Neuronal stem cell (in vitro differentiated cells): ENCODE results near the gene CSF2RB.

Source experiments
- DNase-seq: peaks from one replicate; pipeline ENCODE4 v3.0.0-alpha.2; 2013; ENCODE audit warnings: low spot score
- H2AFZ ChIP-seq: one replicate; pipeline ENCODE4 v1.6.1; 2013; ENCODE audit warnings: mild to moderate bottlenecking, low read length, inconsistent platforms
- H2AK5ac ChIP-seq: 2 replicates; pipeline ENCODE4 v1.6.1; 2013; ENCODE audit warnings: low read depth, mild to moderate bottlenecking, inconsistent platforms, low read length, moderate library complexity, mixed read lengths
- H2BK120ac ChIP-seq: 2 replicates; pipeline ENCODE4 v1.6.1; 2013; ENCODE audit warnings: low read depth, mild to moderate bottlenecking, inconsistent platforms, low read length, moderate library complexity, mixed read lengths
- H2BK12ac ChIP-seq: one replicate; pipeline ENCODE4 v1.6.1; 2013; ENCODE audit warnings: low read length, inconsistent platforms
- H2BK15ac ChIP-seq: 2 replicates; pipeline ENCODE4 v1.6.1; 2013; ENCODE audit warnings: mild to moderate bottlenecking, low read length, inconsistent platforms, mixed read lengths
- H2BK5ac ChIP-seq: one replicate; pipeline ENCODE4 v1.6.1; 2013; ENCODE audit warnings: inconsistent platforms, mild to moderate bottlenecking, low read length, moderate library complexity
- H3K14ac ChIP-seq: one replicate; pipeline ENCODE4 v1.6.1; 2013; ENCODE audit warnings: low read length, inconsistent platforms
- H3K18ac ChIP-seq: 2 replicates; pipeline ENCODE4 v1.6.1; 2013; ENCODE audit warnings: low read length, inconsistent platforms
- H3K23ac ChIP-seq: 2 replicates; pipeline ENCODE4 v1.6.1; 2013; ENCODE audit warnings: low read depth, mild to moderate bottlenecking, mixed read lengths, low read length, inconsistent platforms; ENCODE audit not compliant: poor library complexity
- H3K27ac ChIP-seq: replicated peaks from 3 replicates; pipeline ENCODE4 v1.5.1; 2013; ENCODE audit warnings: low read length, inconsistent platforms
- H3K27me3 ChIP-seq, 3 experiments: 2 replicates each; pipeline ENCODE4 v1.6.1; 2013; ENCODE audit warnings: low read length in 3 of 3, mild to moderate bottlenecking in 2 of 3, inconsistent platforms in 1 of 3, low read depth in 1 of 3, mixed read lengths in 1 of 3, moderate library complexity in 1 of 3; ENCODE audit not compliant: control insufficient read depth in 3 of 3, insufficient read depth in 3 of 3
- H3K36me3 ChIP-seq, 2 donors: replicated peaks in 1 of 2; 2 replicates each; pipeline ENCODE4 v1.6.1; 2013; ENCODE audit warnings: low read length in 2 of 2; ENCODE audit not compliant: control insufficient read depth in 2 of 2, insufficient read depth in 2 of 2
- H3K4ac ChIP-seq: 2 replicates; pipeline ENCODE4 v1.6.1; 2013; ENCODE audit warnings: inconsistent platforms, mild to moderate bottlenecking, low read length, moderate library complexity
- H3K4me1 ChIP-seq, 2 donors: 1 replicate in 1 of 2; 2 replicates in 1 of 2; pipeline ENCODE4 v1.6.1; 2013; ENCODE audit warnings: low read length in 2 of 2, low read depth in 1 of 2; ENCODE audit not compliant: control insufficient read depth in 2 of 2, insufficient read depth in 1 of 2
- H3K4me2 ChIP-seq: one replicate; pipeline ENCODE4 v1.6.1; 2013; ENCODE audit warnings: mild to moderate bottlenecking, low read length, inconsistent platforms; ENCODE audit not compliant: insufficient read depth, poor library complexity, severe bottlenecking
- H3K4me3 ChIP-seq, 2 donors: 2 replicates each; pipeline ENCODE4 v1.5.1; 2013; ENCODE audit warnings: low read length in 2 of 2, mild to moderate bottlenecking in 2 of 2, inconsistent platforms in 1 of 2, moderate library complexity in 1 of 2
- H3K79me1 ChIP-seq: one replicate; pipeline ENCODE4 v1.6.1; 2013; ENCODE audit warnings: low read depth, mild to moderate bottlenecking, inconsistent platforms, low read length, moderate library complexity
- H3K9ac ChIP-seq: one replicate; pipeline ENCODE4 v1.6.1; 2013; ENCODE audit warnings: mild to moderate bottlenecking, low read depth, low read length, inconsistent platforms; ENCODE audit not compliant: poor library complexity
- H3K9me3 ChIP-seq, 2 donors: replicated peaks in 1 of 2; 2 replicates each; pipeline versions ENCODE3 to v1.6.1; 2013; ENCODE audit warnings: low read length in 2 of 2, mild to moderate bottlenecking in 2 of 2, inconsistent platforms in 1 of 2, low read depth in 1 of 2, mixed read lengths in 1 of 2, moderate library complexity in 1 of 2; ENCODE audit not compliant: control insufficient read depth in 2 of 2, insufficient read depth in 1 of 2
- H4K8ac ChIP-seq: one replicate; pipeline ENCODE4 v1.6.1; 2013; ENCODE audit warnings: low read depth, mild to moderate bottlenecking, inconsistent platforms, low read length, moderate library complexity
- H4K91ac ChIP-seq: one replicate; pipeline ENCODE4 v1.6.1; 2013; ENCODE audit warnings: low read length, low read depth, mild to moderate bottlenecking, inconsistent platforms; ENCODE audit not compliant: poor library complexity
- WGBS, 2 donors: extraction: QIAGEN DNeasy Blood & Tissue Kit; methylation state at CpG; one replicate each; pipeline ENCODE4 v1.1.7; 2013; ENCODE audit warnings: missing lambda C conversion rate in 2 of 2, mixed read lengths in 1 of 2; ENCODE audit not compliant: insufficient read length in 2 of 2, insufficient replicate concordance in 1 of 2; ENCODE audit errors: extremely low coverage in 2 of 2; 5-methylcytosine and 5-hydroxymethylcytosine counted together

Gene CSF2RB

DNA sequence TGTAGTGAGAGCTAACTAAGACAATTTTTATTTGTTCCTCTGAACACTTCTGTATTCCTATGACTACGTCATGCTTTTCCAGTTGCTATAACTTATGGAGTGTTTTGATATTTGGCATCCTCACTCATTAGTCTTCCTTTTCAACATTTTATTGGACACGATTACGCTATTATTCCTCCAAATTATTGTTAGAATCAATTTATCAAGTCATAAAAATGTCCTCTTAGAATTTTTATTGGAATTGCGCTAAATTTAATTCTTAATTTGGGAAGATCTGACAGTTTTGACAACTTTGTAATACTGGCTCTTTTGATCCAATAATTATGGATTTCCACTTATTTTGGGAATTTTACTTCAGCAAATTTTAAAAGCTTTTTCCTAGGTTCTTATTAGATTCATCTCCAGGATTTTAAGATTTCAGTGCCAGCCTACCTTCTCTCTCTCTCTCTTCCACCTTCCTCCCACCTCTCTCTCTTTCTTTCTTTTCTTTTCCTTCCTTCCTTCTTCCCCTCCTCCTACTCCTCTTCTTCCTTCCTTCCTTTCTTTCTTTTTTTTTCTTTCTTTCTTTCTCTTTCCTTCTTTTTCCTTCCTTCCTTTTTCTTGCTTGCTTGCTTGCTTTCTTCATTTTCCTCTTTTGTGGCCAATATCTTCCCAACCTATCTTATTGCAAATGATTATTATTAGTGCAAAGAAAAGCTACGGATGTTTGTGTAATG is 55.0 kb downstream of the CSF2RB start:
- H3K4me2 ChIP-seq = no peak overlapping the region
- DNase-seq = no peak
- H3K79me1 ChIP-seq = no peaks in the 10 kb centered on the region
- H3K4ac ChIP-seq = no peak overlapping the region
- H4K91ac ChIP-seq = no peak overlapping the region
- H4K8ac ChIP-seq = no peak overlapping the region
- H2BK15ac ChIP-seq = no peak overlapping the region
- no peaks in the 10 kb centered on the region for H3K36me3 ChIP-seq
- H3K4me3 ChIP-seq = no peak overlapping the region
- H3K23ac ChIP-seq = no peak overlapping the region
- no peak overlapping the region for H2BK5ac ChIP-seq
- H3K27me3 ChIP-seq = peaks cover 0 to 43% (median 0%) of the 10 kb centered on the region in 3 experiments
- H3K27ac ChIP-seq = no peak overlapping the region
- H2BK12ac ChIP-seq = no peak overlapping the region
- H2AFZ ChIP-seq = no peak overlapping the region
- no peak overlapping the region for H2BK120ac ChIP-seq
- H3K4me1 ChIP-seq = no peaks in the 10 kb centered on the region
- no peak overlapping the region for H2AK5ac ChIP-seq
- H3K9ac ChIP-seq = no peak overlapping the region
- no CpG with 5 or more reads among the region's 5 CpGs for WGBS, 2 donors
- no peaks in the 10 kb centered on the region for H3K9me3 ChIP-seq
- no peak overlapping the region for H3K18ac ChIP-seq
- no peak overlapping the region for H3K14ac ChIP-seq

- no peak overlapping the region for H2BK12ac ChIP-seq
- no peak for DNase-seq
- H2BK5ac ChIP-seq = no peak overlapping the region
- H3K4ac ChIP-seq = no peak overlapping the region
- H3K36me3 ChIP-seq = no peaks in the 10 kb centered on the region
- no peak overlapping the region for H3K9ac ChIP-seq
- WGBS, 2 donors = no CpG with 5 or more reads among the region's 19 CpGs
- H3K27me3 ChIP-seq = peaks cover 0 to 41% (median 0%) of the 10 kb centered on the region in 3 experiments
- H3K9me3 ChIP-seq = no peaks in the 10 kb centered on the region
- no peaks in the 10 kb centered on the region for H3K79me1 ChIP-seq
- no peak overlapping the region for H2AK5ac ChIP-seq
- H3K14ac ChIP-seq = no peak overlapping the region
- no peak overlapping the region for H4K8ac ChIP-seq
- H4K91ac ChIP-seq = no peak overlapping the region
- no peak overlapping the region for H3K18ac ChIP-seq
- H3K4me3 ChIP-seq = no peak overlapping the region
- H3K4me1 ChIP-seq = no peaks in the 10 kb centered on the region
- no peak overlapping the region for H3K4me2 ChIP-seq
- no peak overlapping the region for H3K23ac ChIP-seq
- H2AFZ ChIP-seq = no peak overlapping the region
- no peak overlapping the region for H2BK120ac ChIP-seq
- H2BK15ac ChIP-seq = no peak overlapping the region
- no peak overlapping the region for H3K27ac ChIP-seq
Measured at GRCh38 chr22:36971341-36972125, 58.1 kb downstream of the CSF2RB start.

DNA sequence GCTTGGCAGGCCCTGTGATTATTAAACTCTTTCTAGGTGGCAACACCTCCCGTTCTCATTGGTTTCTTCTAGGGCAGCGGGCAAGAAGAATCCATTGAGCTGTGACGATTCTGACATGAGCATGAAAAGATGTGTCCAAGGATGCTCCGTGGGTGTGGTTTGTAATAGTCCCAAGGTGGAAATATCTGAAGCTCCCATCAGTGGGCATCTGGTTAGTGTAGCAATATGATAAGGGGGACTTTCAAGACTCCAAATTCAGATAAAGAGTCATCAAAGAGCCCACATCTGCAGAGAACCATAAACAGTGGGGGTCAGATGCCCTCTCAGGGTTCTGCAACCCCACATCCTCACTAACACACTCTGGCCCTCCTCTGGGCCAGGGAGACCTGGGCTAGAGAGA is 63.2 kb downstream of the CSF2RB start:
- no peak overlapping the region for H3K4me3 ChIP-seq
- peaks cover 0 to 24% (median 0%) of the 10 kb centered on the region in 3 experiments for H3K27me3 ChIP-seq
- H4K8ac ChIP-seq = no peak overlapping the region
- H3K14ac ChIP-seq = no peak overlapping the region
- H3K4ac ChIP-seq = no peak overlapping the region
- H2AFZ ChIP-seq = peak overlapping the region; percentile 90
- no peaks in the 10 kb centered on the region for H3K79me1 ChIP-seq
- H2BK5ac ChIP-seq = no peak overlapping the region
- H2BK120ac ChIP-seq = no peak overlapping the region
- no peak overlapping the region for H3K27ac ChIP-seq
- H4K91ac ChIP-seq = no peak overlapping the region
- H3K18ac ChIP-seq = no peak overlapping the region
- no peaks in the 10 kb centered on the region for H3K36me3 ChIP-seq
- H3K9ac ChIP-seq = no peak overlapping the region
- no peak overlapping the region for H2BK12ac ChIP-seq
- H3K4me2 ChIP-seq = no peak overlapping the region
- H2BK15ac ChIP-seq = no peak overlapping the region
- DNase-seq = no peak
- no peak overlapping the region for H2AK5ac ChIP-seq
- H3K9me3 ChIP-seq = no peaks in the 10 kb centered on the region
- H3K4me1 ChIP-seq = peaks cover 0 to 4% of the 10 kb centered on the region in 2 donors
- WGBS, 2 donors = no CpG with 5 or more reads among the region's 4 CpGs
- no peak overlapping the region for H3K23ac ChIP-seq

DNA sequence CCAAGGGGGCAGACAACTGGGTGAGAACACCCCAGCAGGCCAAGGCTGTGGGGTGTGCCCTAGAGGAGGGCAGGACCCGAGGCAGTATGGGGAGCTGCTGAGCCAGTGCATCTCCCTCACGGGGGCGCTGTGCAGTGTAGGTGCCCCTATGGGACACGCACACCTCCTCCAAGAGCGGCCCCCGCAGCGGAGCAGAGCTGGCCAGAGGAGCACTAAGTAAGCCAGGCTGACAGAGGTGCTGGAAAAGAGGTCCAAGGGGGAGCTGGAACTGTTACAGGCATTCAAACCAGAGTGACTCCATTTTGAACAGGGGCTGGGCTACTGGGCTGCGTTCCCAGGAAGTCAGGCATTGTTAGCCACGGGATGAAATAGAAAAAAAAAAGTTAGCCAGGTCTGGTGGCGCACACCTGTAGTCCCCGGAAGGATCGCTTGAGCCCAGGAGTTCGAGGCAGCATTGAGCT is 64.0 kb downstream of the CSF2RB start:
- Histone ChIP-seq H4K91ac (no peak overlapping the region), H3K18ac (peak overlapping the region; percentile 39), H3K14ac (no peak overlapping the region), H3K4me2 (peak overlapping the region; percentile 21), H2BK5ac (no peak overlapping the region), H2AFZ (peak overlapping the region; percentile 90), H3K4me3 (peak overlapping the region in 1 of 2 donors; percentile 37), H2AK5ac (peak overlapping the region; percentile 76), H2BK120ac (no peak overlapping the region), H3K27ac (no peak overlapping the region), H2BK12ac (peak overlapping the region; percentile 12), H3K9me3 (no peaks in the 10 kb centered on the region), H3K36me3 (no peaks in the 10 kb centered on the region), H3K27me3 (peaks cover 0 to 16% (median 0%) of the 10 kb centered on the region in 3 experiments), H4K8ac (no peak overlapping the region), H2BK15ac (peak overlapping the region; percentile 94), H3K79me1 (no peaks in the 10 kb centered on the region), H3K4ac (no peak overlapping the region), H3K23ac (peak overlapping the region; percentile 12), H3K4me1 (peaks cover 0 to 4% of the 10 kb centered on the region in 2 donors), H3K9ac (no peak overlapping the region)
- DNase-seq = peak; percentile 40
- WGBS, 2 donors = no CpG with 5 or more reads among the region's 13 CpGs
